ENCODE data around the gene ITIH5.
"Not testable (repeated sequence)": the region's sequence is repeated elsewhere in the genome, so short reads cannot be mapped to it uniquely, and the experiment has no call there.

Gene ITIH5

DNA sequence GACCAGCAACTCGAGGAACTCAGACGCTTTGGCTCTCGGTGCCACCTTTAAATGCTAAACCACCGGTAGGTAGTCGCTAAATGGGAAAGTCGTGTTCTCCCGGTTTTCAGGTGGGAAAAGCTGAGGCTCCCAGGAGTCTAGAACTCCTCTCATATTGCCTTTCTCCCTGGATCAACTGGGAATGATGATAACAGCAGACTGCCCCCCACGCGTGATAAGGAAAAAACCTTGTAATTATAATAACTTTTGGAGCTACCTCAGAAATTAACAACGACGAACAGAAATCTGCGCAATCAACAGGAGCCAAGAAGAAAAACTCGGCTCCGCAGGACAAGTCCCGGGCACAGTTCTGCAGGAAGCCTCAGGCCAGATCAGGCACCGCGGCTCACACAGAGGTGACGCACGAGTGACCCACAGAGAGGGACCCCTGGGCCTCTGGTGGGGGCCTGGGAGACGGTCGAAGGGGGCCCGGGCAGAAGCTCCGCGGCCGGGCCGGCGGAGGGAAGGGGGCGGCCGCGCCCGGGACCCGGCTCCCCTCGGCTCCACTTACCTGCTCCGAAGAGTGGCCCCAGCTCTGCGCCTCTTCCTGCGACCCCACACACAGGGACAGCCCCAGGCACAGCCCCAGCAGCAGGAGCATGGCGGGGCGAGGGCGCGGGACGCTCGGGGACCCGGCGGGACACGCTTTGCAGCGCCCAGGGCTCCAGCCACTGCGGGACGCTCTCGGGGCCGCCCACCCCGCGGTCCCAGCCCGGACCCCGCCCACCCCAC is at the start of gene ITIH5:
Gene ITIH5, minus strand, starts transcription at position 714 of the 771 bp plus-strand sequence. Its CDS starts 74 bp downstream, at position 640.
- Histone ChIP-seq H3K27ac (peak within 1 kb of the TSS; percentile 9 to 59), H3K4me3 (peak within 1 kb of the TSS; percentile 90)
- no peak for DNase-seq (ENCODE audit: low spot score)
- TF ChIP-seq, protein P1, sequence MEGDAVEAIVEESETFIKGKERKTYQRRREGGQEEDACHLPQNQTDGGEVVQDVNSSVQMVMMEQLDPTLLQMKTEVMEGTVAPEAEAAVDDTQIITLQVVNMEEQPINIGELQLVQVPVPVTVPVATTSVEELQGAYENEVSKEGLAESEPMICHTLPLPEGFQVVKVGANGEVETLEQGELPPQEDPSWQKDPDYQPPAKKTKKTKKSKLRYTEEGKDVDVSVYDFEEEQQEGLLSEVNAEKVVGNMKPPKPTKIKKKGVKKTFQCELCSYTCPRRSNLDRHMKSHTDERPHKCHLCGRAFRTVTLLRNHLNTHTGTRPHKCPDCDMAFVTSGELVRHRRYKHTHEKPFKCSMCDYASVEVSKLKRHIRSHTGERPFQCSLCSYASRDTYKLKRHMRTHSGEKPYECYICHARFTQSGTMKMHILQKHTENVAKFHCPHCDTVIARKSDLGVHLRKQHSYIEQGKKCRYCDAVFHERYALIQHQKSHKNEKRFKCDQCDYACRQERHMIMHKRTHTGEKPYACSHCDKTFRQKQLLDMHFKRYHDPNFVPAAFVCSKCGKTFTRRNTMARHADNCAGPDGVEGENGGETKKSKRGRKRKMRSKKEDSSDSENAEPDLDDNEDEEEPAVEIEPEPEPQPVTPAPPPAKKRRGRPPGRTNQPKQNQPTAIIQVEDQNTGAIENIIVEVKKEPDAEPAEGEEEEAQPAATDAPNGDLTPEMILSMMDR (IDR thresholded peaks at IDR 0.05), result no peak

DNA sequence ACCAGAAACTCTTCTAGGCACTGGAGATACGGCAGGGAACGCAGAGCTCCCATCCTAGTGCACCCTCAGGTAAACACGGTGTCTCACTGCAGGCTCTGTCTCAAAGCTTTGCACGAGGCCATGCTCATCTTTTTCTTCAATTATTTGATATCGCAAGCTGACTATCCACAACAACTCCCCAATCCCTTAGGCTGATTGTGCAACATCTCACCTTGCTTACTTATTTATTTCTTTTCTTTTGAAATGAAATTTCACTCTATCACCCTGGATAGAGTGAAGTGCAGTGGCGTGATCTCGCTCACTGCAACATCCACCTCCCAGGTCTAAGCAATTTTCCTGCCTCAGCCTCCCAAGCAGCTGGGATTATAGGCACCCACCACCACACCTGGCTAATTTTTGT is 48.7 kb upstream of the ITIH5 start:
- Histone ChIP-seq H3K4me3 (no peak overlapping the region), H3K27ac (no peak overlapping the region)
- DNase-seq (ENCODE audit: low spot score), result no peak
- TF ChIP-seq, protein P1 (IDR thresholded peaks at IDR 0.05), result no peak

DNA sequence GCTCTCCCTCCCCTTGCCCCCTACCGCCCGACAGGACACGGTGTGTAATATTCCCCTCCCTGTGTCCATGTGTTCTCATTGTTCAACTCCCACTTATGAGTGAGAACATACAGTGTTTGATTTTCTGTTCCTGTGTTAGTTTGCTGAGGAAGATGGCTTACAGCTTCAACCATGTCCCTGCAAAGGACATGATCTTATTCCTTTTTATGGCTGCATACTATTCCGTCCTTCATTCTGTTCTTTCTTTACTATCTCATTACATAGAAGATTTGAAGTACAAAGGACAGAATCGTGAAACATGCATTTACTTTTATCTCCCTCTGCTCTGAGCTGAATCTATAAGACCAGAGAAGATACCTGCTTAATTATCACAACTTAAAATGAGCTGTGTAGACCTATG is 44.3 kb upstream of the ITIH5 start:
- H3K4me3 ChIP-seq; DNase-seq (ENCODE audit: low spot score); H3K27ac ChIP-seq: not testable (repeated sequence)

DNA sequence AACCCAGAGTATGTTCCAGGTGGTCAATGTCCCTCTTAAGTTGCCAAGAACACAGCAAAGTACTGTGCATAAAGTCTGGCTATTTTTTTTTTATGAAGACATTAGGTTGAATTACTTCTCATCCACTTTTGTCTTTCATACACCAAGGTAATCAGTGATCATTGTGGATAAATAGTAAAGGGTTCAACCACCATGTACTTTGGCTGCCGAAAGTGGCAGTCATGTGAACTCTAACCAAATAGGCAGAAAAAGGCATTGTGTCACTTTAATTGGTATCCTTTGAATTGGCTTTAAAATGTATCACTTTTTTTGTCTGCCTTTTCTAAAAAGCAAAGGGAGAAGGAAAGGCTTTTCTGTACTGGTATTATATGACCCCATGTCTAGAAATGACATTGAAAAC is 43.7 kb upstream of the ITIH5 start:
- TF ChIP-seq, protein P1 (IDR thresholded peaks at IDR 0.05), result no peak
- no peak overlapping the region for H3K4me3 ChIP-seq
- DNase-seq (ENCODE audit: low spot score), result no peak
- no peak overlapping the region for H3K27ac ChIP-seq

DNA sequence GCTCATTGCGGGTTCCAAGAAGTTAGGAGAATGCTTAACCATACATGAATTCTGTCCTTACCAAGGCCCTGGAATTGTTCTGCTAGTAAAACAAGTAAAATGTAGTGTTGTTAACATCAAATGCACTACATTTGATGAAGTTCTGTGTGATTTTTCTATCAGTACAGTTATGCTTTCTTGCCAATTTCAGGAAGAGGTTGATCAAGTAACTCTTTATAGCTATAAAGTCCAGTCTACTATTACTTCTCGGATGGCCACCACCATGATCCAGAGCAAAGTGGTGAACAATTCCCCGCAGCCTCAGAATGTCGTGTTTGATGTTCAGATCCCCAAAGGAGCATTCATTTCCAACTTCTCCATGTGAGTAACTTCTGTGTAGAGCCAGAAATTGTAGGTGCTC is 42.1 kb upstream of the ITIH5 start:
- no peak overlapping the region for H3K4me3 ChIP-seq
- H3K27ac ChIP-seq, result no peak overlapping the region
- no peak for DNase-seq (ENCODE audit: low spot score)
- TF ChIP-seq, protein P1 (IDR thresholded peaks at IDR 0.05), result no peak

DNA sequence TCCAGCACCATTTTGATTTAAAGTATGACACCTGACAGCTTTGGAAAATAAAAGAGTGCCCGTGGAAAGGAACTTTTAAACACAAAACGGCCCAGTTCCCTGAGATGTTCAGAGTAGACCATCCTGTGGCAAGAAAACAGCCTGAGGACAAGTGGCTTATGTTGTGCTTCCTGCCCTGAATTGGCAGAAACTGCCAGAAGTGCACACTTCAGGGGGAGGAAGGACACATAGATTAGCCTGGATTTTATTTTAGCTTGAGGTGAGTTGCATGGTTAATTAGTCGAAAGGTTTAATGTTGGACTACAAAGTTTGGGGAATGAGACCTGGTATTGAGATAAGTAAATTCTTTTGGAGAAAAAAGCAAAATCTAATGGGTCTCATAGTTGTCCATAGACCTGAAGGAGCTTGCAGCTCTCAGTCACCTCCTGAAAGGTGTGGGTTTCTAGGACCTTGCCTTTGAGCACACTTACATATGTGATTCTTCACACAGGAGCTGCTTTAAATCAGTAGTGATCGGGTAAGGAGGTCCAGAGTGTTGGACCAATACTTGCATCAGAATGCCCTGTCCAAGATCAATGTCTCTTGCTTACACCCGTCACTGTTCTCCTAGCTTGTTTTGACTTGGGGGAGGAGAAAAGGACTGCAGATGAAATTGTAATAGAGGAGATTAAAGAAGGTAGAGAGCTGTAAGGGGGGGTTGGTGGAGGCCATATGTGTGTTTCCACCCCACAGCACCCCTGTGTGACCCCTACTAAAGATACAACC is 41.3 kb upstream of the ITIH5 start:
- no peak for DNase-seq (ENCODE audit: low spot score)
- no peak overlapping the region for H3K4me3 ChIP-seq
- no peak overlapping the region for H3K27ac ChIP-seq
- TF ChIP-seq, protein P1 (IDR thresholded peaks at IDR 0.05), result no peak

DNA sequence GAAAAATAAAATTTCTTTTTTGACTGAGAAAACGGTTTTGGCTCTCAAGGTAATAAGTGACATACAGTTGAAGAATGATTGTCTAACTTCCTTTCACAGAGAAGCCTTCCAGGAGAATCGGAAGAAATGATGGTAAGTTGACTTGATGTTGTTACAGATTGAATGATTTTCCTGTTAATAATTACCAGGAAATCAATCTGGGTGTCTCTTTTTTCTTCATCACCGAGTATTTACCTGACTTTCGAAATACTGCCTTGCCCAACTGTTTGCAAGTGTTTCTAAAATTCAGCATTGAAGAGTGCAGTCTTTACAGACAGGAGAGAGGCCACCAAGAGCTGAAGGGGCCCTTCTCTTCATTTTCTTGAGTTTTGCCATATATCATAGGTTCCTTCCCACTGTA is 40.3 kb upstream of the ITIH5 start:
- TF ChIP-seq, protein P1 (IDR thresholded peaks at IDR 0.05), result no peak
- Histone ChIP-seq H3K27ac (no peak overlapping the region), H3K4me3 (no peak overlapping the region)
- no peak for DNase-seq (ENCODE audit: low spot score)
